Activated T-helper 1 cell treated with anti-CD3 and anti-CD28 coated beads, Interleukin-2, amount 50 U/mL, for 16 hours (primary cell): ENCODE measurements around the gene TADA2A.
A peak's percentile ranks its signal among the peaks of the same experiment; 100 is the strongest.

Source experiments
- DNase-seq, 2 donors: peaks; one replicate each; pipeline ENCODE4 v3.0.0-alpha.2; 2020; ENCODE audit warnings: low read depth in 1 of 2, low spot score in 1 of 2

TADA2A gene

DNA sequence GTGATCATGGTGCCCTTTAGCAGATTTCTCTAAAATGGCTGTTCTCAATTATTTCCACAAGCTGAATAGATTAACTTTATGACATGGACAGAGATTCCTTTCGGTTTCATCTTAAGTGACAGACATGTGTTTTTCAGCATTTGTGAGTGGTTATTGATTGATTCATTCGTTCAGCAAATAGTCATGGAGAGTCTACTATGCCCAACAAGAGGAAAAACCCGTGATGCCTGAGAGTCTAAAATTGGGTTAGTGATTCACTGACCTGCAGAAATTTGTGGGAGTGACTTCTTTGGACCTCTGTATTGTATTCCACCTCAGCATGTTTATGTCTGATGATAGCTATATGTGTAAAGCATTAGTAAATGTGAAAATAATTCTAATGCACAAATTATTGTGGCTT lies 55.0 kb downstream of the TADA2A start:
- DNase-seq, result no peak

DNA sequence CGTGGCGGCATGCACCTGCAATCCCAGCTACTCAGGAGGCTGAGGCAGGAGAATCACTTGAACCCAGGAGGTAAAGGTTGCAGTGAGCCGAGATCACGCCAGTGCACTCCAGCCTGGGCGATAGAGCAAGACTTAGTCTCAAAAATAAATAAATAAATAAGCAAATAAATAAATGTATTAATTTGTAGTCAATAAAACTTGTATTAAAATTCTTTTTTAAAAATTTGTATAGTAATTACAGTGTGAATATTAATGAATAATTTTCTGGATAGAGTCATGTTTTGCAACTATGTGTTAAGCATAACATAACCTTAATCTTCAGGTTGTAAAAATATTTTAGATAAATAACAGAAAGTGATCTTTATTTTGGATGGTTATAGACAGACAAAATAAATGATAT lies 55.8 kb downstream of the TADA2A start:
- DNase-seq, result no peak

DNA sequence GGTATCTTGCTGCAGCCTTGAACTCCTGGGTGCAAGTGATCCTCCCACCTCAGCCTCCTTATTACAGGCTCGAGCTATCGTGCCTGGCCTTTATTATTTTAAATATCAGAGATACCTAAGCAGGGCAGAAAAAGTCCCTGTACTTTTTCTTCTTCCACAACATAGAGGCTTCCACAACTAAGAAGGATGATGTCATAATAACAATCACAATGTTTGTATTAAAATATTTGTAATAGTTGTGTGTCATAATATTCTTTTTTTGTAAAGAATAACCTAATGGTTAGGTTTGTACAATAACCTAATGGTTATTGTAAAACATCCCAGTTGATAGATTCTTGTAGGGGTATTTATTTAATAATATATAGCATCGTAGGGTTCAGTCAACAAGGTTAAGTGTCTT lies 56.4 kb downstream of the TADA2A start:
- DNase-seq, result no peak

DNA sequence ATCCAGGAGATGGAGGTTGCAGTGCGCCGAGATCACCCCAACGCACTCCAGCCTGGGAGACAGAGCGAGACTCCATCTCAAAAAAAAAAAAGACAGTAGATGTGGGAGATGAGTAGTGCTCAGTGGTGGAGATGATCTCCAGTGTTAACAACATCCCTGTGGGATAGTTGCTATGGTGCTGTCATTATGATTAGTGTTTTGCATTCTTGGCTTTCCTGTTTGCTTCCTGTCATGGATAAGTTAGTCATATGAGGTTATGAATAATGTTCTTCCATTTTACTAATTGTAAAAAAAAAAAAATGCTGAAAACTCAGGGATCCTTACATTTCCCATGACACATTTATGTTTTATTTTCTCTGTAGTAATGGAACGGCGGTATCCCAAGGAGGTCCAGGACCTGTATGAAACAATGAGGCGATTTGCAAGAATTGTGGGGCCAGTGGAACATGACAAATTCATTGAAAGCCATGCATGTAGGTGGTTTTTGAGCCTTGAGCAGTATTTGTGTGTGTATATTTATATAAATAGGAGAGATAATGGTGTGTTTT lies 58.5 kb downstream of the TADA2A start:
- DNase-seq, result no peak

DNA sequence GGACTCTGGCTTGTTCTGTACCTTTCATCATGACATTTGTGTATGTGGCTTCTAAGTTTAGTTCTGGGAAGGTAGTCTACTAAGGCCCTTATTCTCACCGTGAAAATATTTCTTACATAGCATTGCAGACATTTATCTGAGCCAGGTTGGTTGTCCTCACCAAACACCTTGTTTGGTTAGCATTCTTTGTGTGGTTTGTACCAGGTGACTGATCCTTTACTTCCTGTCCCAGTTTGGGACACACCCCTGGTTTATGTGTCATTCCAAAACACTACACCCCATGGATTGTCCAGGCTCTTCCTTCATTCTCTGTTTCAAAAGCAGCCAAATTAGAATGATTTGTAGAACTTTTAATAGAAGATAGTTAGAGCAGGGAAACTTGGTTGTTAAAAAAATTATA lies 59.8 kb downstream of the TADA2A start:
- DNase-seq, result no peak

DNA sequence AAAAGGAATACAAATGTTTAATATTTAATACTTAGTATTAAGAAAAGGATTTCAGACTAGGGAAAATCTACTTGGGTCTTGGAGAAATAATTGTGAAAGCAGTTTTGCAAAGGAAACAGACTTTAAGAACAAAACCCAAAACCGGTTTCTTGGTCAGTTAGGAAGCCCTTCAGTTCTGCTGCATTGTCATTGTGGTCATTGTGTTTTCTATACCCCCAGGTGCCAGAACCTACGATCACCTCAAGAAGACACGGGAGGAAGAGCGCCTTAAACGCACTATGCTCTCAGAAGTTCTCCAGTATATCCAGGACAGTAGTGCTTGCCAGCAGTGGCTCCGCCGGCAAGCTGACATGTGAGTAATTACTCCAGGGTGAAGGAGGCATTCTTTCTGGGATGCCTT lies 63.5 kb downstream of the TADA2A start:
- DNase-seq, result no peak

DNA sequence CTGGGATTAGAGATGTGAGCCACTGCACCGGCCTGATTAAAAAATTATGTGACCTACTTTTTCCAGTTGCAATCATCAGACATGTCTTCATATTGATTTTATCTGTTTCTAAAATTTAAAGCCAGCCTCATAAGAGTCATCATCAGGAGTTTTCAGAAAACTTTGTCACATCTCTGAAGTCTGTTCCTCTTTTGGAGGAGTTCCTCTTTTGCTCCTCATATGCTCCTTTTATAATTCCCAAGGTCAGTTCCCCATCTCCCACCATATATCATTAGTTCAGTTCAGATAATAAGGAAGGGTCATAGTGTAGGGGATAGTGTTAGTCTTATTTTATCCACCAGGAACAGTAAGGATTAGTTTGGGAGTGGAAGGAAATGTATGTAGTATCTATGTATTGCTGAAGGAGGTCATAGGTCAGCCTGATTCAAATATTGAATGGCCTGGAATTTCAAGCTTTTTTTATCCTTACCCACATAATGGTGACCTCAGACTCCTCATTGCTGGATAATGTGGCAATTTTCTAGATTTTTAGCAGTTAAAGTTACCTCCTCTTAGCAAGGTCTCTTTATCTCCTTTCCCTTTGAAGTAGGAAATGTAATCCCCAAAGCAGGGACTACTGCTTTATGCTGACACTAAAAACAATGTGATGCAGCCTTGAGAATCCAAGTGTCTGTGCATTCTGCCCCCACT lies 69.2 kb downstream of the TADA2A start:
- DNase-seq, result no peak

DNA sequence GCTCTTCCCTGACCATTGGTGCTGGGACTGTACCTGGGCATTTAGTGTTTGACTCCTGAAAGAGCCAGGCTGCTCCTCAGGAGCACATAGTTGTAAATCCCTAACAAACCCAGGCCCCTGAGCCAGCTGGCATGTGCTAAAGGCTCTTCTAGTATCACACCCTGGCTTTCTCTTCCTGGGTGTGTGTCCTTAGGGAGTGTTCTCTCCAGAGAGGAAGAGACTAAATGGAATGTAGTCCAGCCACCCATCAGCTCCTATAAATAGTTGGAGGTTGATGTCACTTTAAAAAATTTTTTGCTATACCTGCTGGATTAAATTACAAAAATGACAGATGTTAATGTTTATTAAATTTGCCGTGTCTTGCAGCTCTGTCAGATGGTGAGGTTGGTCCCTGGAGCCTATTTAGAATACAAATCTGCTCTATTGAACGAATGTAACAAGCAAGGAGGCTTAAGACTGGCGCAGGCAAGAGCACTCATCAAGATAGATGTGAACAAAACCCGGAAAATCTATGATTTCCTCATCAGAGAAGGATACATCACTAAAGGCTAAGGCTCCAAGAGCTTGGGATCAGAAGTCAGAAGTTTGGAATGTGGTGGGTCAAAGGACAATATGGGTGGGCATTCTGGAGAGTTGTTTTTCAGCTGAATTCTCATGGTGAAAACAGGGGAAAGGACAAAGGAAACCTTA lies 69.9 kb downstream of the TADA2A start:
- DNase-seq, result no peak

DNA sequence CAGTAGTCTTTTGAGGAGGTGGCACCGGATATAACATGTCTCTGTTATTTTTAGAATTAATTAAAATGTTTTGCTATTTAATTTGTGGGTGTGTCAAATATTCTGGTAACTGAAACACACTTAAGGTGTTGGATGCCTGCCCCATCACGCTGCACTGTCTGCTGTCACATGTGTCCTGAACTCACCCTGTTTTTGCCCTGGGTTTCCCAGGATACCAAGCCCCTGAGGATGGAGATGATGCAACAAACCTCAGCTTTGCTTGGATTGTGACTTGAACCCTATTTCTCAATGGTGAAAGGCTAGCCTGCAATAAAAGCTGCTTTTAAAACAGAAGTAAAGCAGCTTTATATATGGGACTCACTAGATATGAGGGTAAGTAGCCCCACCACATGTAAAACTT lies 71.5 kb downstream of the TADA2A start:
- DNase-seq, result no peak

DNA sequence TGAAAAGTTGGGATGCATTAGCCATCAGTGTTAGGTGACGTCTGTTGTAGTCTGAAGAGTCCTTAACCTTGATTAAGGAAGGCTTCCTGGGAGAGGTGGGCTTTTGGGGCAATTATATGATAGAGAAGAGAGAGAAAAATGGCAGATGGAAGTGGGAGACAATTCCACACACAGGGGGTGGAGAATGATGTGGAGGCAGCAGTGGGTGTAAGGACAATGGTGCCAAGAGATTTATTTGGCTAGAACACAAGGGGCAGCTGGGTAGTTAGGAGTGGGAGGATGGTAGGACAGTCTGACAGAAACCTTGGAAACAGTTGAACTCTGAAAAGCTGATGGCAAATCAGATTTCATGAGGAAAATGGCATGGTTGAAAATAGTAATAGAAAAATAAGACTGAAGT lies 72.3 kb downstream of the TADA2A start:
- DNase-seq, result no peak

DNA sequence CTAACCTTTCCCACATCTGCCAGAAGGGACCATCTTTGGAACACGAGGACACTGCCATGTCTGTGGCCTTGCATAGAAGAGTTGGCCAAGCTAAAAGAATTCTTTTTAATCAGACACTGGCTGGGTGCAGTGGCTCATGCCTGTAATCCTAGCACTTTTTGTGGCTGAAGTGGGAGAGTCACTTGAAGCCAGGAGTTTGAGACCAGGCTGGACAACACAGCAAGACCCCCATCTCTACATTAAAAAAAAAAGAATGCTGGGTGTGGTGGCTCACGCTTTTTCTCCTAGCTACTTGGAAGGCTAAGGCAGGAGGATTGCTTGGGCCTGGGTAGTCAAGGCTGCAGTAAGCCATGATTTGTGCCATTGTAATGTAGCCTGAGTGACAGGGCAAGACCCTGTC lies 73.7 kb downstream of the TADA2A start:
- no peak for DNase-seq

DNA sequence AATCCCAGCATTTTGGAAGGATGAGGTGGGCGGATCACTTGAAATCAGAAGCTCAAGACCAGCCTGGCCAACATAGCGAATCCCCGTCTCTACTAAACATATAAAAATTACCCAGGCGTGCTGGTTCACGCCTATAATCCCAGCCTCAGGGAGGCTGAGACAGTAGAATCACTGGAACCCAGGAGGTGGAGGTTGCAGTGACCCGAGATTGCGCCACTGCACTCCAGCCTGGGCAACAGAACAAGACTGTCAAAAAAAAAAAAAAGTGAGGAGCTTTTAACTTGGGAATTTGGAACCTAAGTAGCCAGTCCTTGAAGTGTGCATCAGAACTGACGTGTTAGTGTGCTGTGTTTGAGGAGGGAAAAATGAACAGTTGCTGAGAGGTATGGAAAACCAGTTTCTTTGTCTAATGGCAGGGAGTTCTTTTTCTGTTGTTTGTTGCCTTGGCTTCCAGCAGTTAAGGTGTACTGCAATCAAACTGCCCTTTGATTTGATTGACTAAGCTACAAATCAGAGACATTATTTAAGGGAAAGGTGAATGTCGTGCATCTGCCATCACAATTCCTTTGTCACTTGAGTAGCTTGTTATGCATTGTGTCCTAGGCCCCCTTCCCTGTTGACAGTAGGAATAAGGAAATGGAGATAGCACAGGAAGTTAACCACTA lies 74.4 kb downstream of the TADA2A start:
- DNase-seq, result no peak

DNA sequence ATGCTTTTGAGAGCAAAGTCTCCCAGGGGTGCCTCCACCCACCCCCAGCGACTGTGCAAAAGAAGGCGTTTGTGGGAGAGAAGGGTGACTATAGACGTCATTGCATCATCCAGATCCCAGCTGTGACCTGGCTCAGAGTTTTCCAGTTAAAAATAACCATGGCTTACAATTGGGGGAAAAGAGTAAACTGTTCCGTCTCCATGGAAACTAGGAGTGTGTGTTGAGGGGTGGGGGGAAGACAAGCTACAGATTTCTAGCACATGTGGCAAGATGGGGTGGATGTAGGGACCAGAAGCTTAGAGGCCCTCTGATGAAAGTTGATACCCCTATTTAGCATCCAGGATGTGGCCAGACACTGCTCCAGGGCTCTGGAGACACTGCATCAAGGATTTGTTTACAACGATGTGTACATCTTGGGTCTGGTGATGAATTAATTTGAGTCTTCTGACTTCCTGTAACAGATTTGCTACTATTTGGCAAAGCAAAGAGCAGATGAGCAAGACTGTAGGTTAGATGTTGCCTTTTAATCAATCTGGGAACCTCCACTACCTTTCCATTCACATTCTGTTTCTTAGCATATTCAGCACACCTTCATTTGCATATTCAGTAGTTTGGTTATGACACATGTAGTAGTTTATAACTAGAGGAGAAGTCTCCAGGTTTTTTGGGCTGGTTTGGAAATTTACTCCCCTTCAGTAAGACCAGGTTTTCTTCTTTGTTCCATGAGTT lies 76.8 kb downstream of the TADA2A start:
- no peak for DNase-seq

DNA sequence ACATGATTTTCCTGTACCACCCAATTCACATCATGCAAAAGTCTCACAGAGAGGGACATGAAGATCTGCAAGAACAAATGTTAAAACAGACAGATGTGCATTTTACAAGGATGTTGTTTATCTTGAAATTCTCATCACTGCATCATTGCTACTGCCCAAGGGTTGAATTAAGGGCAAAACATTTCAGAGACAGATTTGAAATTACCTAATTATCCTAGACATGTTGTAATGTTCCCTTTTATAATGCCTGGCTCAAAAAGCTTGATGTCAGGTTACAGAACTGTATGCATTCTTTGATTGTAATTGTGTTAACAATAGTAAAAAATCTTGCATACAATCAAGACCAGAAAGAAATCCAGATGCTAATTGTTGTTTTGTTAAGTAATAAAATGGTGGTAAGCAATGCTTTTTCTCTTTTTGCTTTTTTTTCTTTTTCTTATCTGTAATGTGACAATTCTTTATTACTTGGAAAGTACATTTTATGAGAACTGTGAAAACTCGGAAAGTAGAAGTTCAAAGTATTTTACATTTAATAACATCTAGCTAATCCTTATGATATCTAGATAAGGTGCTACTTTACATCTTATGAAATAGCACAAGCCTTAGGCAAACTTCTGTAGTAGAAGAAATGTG lies 79.4 kb downstream of the TADA2A start:
- no peak for DNase-seq

DNA sequence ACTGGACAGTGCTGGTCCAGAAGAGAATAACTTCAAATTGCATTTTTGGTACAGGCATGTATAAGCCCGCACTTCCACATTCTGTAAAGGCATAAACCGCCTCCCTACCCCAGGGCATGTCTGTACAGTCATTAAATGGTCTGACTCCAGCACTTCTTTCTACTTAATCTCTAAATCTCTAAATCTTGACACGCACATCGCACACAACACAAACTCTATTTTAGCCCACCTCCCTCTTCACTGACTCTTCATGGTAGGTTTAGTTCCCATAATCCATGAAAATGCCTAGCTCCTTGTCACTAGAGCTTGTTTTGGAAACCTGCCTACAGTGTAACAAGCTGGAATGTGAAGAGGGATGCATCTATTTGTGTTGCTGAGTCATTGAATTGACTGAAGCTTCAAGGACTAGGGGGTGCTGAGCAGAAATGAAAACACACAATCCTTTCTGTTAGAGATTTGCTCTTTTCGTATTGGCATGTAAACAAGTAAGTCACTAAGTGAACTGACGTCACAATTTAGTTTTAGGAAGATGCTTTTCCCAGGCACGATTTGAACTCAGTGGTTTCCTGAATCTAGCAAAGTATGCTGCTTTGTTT lies 81.4 kb downstream of the TADA2A start:
- no peak for DNase-seq

DNA sequence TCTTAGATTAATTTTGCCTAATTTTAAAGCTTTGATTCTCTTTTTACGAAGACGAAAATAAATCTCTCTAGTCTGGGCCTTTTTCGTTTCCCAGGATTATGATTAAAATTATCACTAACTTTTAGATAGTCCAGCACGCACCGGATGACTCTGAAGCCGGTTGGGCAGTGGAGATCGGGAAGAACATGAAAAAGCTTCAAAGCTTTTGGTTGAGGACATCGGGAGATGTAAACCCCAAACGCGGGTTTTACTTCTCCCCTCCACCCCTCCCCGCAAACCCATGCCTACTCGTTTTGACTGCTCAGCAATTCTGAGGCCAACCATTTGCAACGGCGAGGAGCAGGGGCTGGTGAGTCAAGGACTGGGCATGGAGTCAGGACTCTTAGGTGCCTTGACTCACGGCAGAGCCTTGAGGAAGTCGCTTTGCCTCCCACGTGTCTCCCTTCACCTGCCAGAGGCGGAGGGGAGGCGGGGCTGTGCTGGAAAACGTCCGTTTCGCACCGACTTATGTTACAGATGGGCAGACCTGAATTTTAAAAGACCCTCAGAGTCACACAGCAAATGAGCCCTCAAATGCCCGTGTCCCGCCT lies 82.0 kb downstream of the TADA2A start:
- peak; percentile 22 to 39 for DNase-seq

DNA sequence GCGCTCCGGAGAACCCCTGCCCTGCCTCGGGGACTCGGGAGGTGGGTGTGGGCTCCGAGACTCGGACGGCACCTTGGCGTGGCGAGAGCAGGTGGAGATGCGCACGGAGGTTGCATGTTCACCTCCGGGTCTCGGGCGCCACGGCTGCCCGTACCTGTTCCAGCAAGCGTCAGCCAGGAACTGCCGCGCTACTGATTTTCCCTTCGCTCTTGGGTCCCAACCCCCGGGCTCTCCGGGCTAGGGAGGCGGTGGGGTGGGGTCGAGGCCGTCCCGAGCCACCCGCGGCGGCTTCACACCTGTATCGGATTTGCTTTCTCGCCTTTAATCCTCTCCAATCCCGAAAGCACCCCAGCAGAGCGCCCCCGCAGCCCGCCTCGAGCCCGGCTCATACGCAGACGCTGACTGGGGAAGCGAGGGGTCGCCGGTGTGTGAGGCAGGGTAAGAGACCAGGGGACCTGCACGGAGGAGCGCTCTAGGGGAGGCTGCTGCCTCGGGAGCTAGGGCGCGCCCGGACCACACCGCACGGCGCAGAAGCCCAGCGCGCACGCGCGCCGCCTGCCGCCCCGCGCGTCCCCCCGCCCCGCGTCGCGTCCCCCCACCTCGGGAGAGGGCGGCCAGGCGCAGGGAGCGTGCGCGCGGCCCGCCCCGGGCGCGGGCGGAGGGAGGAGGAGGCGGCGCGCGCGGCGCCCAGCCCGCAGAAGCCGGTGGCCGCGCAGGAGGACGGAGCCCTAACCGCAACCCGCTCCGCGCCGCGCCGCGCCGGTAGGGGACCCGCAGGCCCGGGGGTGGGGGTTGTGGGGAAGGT lies 82.7 kb downstream of the TADA2A start, which contains the start of gene DUSP14:
Gene DUSP14, plus strand, starts transcription at position 695 of the 805 bp plus-strand sequence. CDS start 22,382 bp downstream, outside the sequence.
- DNase-seq, result peak; percentile 50 to 76

DNA sequence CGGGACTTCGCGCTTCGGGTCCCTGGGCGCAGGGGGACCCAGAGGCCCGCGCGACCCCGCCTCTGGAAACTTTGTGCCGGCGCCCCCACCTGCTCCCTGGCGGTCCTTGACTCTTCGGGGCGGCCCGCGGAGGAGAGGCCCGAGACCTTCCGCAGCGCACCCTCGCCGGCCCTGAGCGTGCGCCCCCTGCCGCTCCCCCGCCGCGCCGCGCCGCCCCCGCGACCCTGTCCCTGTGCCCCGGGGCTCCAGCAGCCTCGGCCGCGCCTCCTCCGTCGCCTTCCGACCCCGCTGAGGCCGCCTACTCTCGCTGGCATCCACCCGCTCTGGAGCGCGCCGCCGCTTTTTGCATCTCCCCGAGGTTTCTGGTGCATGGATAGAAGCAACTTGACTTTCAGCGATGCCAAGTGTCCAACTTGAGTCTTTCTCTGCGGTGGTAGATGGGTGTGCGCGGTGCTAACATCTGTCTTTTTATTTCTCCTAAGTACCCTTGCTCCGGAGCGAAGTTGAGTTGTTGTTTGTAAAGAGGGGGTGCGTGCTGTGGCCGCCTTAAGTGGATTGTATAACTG lies 83.4 kb downstream of the TADA2A start:
- peak; percentile 36 to 61 for DNase-seq
